Stimulated activated CD4-positive, alpha-beta T cell treated with anti-CD3 and anti-CD28 coated beads, Interleukin-12 subunit alpha, Interleukin-12 subunit beta, amount 100 ng/mL, for 48 hours (primary cell): Measurements from ENCODE around the gene SDK2.

ENCODE experiments used
- DNase-seq, 3 donors: peaks; one replicate each; pipeline ENCODE4 v3.0.0-alpha.2; 2020; ENCODE audit warnings: low read depth in 2 of 3, low spot score in 1 of 3

Gene SDK2

GRCh38 chr17:73611630-73612029, 32.6 kb downstream of the SDK2 start:
- DNase-seq = no peak

GRCh38 chr17:73610331-73610911, 33.8 kb downstream of the SDK2 start:
- DNase-seq = no peak

GRCh38 chr17:73609758-73610157, 34.5 kb downstream of the SDK2 start:
- no peak for DNase-seq

- no peak for DNase-seq
Observed at GRCh38 chr17:73609060-73609459, 35.2 kb downstream of the SDK2 start.

- no peak for DNase-seq
Observed at GRCh38 chr17:73605444-73605843, 38.8 kb downstream of the SDK2 start.

GRCh38 chr17:73604476-73604875, 39.8 kb downstream of the SDK2 start:
- DNase-seq = no peak

GRCh38 chr17:73603971-73604370, 40.3 kb downstream of the SDK2 start:
- DNase-seq = no peak

GRCh38 chr17:73600103-73600871, 44.0 kb downstream of the SDK2 start:
- DNase-seq = no peak

- DNase-seq = no peak
Observed at GRCh38 chr17:73599599-73599998, 44.6 kb downstream of the SDK2 start.

- DNase-seq = no peak
Observed at GRCh38 chr17:73598212-73598611, 46.0 kb downstream of the SDK2 start.

GRCh38 chr17:73595931-73596330, 48.3 kb downstream of the SDK2 start:
- no peak for DNase-seq

- DNase-seq = peak in 1 of 3 donors; percentile 48
Observed at GRCh38 chr17:73595479-73595878, 48.8 kb downstream of the SDK2 start.

- no peak for DNase-seq
Observed at GRCh38 chr17:73595068-73595467, 49.2 kb downstream of the SDK2 start.

- no peak for DNase-seq
Observed at GRCh38 chr17:73594598-73594997, 49.6 kb downstream of the SDK2 start.

- no peak for DNase-seq
Observed at GRCh38 chr17:73594025-73594424, 50.2 kb downstream of the SDK2 start.

GRCh38 chr17:73593249-73593965, 50.8 kb downstream of the SDK2 start:
- DNase-seq = no peak

GRCh38 chr17:73592501-73592961, 51.7 kb downstream of the SDK2 start:
- no peak for DNase-seq

GRCh38 chr17:73592079-73592415, 52.2 kb downstream of the SDK2 start:
- no peak for DNase-seq

GRCh38 chr17:73591296-73592078, 52.8 kb downstream of the SDK2 start:
- no peak for DNase-seq

- no peak for DNase-seq
Observed at GRCh38 chr17:73589363-73589980, 54.8 kb downstream of the SDK2 start.

- no peak for DNase-seq
Observed at GRCh38 chr17:73588891-73589290, 55.4 kb downstream of the SDK2 start.
